GM18498 (cell line): ENCODE measurements around the gene TAPBP.
"Not testable (repeated sequence)": the region's sequence is repeated elsewhere in the genome, so short reads cannot be mapped to it uniquely, and the experiment has no call there.

Source experiments
- ATAC-seq: cut with Tn5 transposase; IDR thresholded peaks from one replicate; pipeline ENCODE4 v1.9.1; 2021; ENCODE audit warnings: mild to moderate bottlenecking, moderate library complexity; ENCODE audit not compliant: unreplicated experiment

Gene TAPBP

DNA sequence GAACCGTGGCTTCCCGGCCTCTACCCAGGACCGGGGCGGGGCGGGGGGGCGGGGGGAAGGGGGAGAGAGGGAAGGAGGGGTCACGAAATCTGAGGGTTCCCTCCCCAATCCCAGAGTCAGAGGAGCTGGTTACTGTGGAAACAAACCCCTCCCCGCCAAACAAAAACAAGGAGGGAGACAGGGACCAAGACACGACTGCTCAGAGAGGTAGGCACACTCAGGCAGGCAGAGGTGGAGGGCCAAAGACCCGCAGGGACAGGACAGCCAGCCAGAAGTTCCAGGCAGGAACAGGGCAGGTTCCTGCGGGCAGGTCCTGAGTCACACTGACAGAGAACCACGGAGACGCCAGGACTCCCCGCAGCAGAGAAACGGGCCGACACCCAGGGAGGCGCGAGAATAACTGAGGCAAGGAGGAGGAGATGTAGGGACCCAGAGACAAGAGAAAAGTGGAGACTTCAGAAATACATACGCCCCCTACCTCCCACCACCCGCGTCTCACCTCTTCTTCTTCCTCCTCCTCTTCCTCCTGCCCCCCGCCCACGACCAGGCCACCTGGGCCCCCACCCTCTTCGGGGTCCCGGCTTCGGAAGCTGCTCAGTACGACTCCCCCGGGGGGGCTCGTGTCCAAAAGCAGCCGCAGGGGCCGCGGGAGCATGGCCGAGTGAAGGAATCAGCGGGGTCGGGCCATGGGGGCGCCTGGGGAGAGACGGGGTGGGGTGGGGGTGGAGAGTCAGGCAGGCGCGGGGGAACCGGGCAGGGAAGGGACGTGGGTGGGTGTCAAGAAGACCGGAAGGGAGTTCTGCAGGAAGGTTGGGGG, 15.7 kb downstream of the TAPBP start:
- no peak for ATAC-seq

DNA sequence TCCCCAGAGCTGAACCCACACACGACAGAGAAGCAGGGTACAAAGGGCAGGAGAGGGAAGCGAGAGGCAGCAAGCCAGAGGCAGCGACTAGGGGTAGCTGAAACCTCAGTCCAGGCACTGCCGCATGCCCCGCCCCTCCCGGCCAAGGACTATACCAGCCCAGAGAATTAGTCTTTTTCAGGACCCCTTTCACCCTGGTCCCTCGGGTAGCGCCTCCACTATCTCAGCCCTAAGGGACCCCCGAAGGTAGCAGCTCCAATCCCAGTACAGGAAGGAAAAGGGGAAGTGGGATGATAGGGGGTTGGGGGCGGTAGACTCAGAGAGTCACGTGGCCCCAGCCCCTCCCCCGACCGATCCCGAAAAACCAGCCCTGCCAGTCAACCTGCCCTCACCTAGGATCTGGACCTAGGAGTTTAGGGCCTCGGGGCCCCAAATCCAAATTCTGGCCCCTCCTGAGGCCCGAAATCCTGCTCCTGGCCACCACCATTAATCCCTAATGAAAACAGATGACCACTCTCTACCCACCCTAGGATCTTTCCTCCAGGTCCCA, 16.4 kb downstream of the TAPBP start:
- ATAC-seq: no peak

DNA sequence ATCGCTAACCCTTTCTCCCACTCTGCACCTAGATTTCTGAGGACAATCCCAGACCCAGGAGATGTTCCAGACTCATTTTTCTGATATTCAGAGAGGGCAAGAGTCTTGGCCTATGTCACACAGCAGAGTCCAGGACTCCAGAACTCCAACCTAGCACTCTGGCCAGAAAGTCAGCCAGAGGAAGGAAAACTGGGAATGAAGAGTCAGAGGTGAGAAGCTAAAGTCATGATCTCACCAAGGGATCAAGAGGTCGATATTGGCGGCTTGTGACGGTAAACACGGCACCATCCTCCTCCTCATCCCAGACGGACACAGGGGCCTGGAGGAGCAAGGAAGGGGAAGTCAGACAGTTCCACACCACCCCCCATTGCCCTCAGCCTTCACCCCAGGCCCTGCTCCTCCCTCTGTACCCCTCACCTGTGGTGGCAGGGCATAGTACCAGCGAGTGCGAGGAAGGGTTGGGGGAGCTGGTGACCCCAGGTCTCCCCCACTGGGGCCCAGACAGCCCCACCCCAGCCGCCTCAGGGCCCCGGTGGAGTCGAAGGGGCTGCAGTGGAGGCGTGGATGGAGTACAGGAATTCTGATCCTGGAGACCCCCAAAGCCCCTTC, 17.0 kb downstream of the TAPBP start:
- no peak for ATAC-seq

DNA sequence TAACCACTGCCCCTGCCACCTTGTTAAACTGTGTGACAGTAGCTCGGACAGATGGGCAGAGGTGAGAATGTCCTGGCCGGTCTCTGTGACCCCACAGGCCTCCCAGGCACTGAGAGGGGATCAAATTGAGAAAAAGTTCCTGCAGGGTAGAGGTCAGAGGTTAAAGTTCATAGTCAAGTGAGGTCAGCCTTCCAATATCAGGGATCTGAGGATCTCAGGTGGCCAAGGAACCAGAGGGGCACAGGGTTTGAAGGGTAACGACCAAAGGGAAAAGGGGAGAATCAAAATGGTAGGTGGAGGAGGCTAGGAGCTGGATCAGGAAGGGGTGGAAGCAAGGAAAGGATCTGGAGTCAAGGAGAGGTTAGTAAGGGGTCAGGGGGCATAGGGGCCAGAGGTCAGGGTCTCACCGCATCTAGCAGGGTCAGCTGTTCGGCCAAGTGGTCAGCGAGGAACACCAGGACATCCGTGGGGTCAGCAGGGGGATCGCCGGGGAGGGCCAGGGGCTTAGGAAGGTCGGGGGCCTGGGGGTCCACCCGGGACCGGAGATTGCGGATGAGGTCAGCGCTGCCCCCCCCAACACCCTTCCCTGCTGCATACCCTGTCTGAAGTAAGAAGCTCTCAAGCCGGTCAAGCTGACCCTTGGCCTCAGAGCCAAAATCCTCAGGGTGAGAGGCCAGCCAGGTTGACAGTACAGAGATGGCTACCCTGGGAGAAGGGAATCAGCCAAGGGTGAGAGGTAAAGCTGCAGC, 18.1 kb downstream of the TAPBP start:
- ATAC-seq: no peak

DNA sequence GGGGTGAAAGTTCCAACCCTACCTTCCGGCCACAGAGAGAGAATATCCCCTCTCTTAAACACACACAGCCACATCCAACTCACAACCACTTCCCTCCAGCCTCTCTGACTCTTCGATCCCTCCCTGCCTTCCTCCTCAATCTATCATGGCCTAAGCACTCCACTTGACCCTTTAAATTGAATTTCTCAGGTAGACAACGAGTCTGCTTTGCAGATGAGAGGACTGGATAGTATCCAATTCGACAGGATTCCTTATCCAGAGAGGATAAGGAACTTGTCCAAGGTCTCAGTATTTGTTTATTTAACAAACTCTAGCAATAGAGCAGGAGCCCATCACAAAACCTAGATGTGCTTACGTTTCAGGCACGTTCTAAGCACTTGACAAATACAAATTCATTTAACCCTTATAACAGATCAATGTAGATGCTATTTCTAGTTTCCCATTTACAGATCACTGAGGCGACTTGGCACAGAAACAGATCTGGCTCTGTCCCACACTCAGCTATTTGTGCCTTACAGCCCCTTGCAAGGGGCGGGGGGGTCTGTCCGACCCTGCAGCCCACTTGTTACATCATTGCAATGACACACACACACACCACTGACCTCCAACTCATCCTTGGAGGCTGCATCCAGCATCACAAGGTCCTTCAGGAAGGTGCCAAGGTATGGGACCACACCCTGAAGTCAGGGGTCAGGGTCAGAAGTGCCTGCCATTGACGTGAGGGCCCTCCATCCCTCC, 19.6 kb downstream of the TAPBP start:
- no peak for ATAC-seq

DNA sequence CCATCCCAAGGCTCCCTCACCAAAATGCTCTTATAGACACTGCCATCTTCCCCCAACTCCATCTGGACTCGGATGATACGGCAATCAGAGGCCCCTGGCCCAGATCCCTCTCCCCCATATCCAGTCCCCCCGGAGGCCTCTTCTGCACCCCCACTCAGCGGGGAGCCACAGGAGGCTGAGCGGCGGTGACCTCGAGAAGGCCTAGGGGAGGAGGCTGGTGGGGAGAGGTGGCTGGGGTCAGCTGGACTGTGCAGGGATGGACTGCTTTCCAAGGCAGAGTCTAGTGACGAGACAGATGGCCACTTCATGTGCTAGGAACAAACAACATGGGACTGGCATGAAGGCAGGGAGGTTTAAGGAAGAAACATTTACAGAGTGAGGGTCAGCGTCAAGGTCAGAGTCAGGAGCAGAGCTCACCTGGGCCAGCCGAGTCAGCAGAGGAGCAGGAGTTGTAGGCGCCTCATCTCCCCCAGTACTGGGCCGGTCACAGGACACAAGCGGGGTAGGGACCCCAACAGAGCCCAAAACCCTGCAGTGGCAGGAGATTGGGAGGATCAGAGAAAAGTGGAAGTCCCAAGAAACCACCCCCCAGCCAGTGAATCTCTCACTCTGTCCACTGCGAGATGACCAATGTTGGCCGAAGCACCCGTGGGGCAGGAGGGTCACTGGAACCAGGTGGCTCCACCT, 20.7 kb downstream of the TAPBP start:
- no peak for ATAC-seq

DNA sequence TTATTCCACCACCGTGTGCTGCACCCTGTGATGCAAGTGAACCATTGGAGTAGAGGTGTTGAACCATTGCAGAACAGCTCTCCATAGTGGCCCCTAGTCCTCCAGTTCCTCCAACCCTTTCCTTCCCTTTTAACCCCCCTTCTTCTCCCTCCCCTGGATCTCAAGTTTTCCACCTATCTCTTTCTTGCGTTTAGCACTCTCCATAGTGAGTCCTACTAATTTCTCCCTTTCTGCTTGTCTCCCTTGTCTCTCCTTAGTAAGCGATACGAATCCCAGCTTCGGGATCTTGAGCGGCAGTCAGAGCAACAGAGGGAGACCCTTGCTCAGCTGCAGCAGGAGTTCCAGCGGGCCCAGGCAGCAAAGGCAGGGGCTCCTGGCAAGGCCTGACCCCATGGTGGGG, 23.4 kb downstream of the TAPBP start:
- no peak for ATAC-seq

DNA sequence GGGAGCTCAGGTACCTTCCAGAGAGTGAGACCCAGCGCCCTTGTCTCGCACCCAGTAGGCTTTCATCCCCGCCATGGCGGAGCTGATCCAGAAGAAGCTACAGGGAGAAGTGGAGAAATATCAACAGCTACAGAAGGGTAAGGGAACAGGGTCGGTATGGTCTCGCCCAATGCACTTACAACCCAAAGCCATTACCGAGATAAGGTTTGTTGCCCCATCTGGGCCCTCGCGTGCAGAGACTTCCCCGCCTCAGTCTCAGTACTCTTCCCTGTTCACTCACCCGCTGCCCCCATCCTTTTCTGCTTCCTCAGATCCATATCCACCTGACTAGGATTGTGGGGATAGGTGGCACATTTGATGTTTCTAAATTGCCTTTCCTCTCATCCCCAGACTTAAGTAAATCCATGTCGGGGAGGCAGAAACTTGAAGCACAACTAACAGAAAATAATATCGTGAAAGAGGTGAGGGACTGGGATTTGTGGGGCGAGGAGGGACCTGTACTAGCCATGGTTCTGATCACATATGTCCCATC, 24.0 kb downstream of the TAPBP start:
- ATAC-seq: no peak

DNA sequence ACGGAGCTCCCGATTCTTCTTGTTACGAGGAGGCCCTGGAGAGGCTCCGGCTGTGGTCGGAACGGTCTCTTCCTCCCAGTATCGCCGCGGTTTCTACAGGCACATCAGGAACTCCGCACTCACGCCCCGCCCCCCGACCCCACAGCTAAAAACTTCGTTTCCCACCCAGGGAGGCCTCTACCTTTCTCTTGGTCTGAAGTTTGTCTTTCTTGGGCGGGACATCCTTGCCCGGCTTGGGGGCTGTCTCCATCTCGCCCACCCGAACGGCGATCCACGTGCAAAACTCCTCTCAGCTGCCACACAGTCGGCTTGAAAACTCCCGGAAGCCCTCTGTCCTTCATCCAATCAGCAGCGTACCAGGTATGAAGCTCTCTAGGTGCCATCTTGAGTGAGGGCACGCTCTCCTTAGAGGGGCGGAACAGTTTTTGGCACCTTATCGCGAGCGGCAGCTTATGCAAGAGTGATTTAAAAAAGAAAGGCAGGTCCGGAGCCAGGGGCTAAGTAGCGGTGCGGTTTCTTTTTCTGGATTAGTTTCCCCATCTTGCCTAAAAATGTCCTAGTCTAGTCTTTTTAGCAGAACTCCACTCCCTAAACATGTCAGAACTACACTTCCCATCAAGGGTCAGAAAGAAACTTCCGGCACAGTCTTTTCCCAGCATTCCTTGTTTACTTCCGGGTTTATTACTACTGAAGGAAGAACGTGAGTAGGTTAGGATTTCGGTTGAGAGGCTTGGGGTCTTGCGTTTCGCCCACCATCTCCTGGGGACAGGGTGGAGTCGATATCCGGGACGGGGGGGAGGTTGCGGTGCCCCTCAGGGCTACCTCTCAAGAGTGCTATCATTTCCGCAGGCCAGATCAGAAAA, 24.7 kb downstream of the TAPBP start, which contains the start of the genes PFDN6 and WDR46:
PFDN6 (plus strand) TSS at position 681 of the 863 bp plus-strand sequence. CDS start 256 bp downstream, outside the sequence.
WDR46 (minus strand) TSS at position 319 of the 863 bp plus-strand sequence; CDS start at position 250, 69 bp downstream.
- peak; percentile 91 for ATAC-seq

DNA sequence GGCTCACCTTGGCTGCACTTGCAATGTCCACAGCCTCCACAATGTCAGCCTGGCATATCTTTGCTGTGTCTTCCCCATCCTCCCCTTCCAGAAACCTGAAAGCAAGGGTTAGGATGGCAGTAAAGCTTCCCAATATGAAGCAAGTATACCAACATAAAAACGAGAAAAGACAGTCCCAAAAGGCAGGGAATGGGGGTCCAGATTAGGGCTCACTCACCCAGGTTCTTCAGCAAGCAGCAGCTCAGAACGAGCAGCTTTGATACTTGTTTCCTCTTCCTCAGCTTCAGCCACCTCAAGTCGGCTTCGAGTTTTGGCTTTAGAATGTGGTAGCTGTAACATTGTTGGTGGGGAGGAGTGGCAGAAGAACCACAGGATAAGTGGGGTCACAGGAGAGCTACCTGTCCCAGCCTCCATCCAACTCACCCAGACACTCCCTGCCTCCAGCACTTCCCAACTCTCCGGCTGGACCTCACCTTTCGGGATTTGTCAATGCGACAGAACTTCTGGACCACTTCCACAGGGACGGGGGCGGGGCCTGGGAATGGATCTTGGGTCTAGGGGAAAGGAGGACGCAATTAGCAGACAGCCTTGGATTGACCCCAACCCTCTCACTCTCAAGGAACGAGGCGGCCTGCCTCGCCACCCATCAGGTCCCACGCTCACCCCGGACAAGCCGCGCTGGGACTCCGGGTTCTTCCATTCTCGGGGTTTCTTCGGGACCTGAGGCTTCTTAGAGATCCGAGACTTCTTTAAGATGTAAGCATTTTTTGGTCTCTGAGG, 25.5 kb downstream of the TAPBP start:
- no peak for ATAC-seq

DNA sequence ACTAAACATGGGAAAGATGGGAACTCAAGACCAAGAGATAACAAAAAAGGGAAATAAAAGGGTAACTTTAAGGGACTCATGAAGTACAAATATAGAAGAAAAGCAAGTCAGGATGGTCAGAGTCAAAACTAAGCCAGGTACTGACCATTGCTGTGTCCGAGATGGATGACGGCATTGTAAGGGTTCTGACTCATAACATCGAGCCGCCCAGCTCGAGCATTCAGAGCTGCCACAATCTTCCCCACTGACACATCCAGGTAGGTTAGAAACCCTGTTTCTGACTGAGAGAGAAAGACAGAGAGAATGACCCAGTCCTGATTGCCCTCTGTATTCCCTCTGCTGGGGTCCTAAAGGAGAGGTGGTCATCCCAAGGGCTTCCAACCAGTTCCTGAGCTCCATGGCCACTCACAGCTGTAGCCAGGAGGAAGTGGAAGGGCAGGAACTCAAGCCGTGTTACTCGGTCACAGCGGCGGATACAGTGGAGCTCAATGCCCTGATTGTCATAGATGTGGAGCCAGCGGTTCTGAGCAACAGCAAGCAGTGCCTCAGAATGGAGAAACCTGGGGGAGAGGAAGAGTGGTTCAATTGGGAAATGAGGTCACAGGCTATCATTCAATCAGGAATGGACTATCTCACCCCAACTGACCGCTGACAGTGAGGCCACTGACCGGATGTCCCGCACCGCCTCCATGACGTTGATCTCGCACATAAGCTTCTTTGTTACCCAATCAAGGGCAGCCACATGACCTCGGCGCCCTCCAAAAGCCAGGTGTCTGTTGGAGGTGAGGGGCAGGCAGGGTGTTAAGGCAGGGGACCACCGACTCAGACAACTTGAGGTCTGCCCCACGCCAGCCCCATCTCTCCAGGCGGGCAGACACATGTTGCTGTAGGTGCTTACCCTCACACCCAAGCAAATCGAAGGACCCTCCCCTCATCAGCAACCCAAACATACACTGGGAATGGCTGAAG, 26.6 kb downstream of the TAPBP start:
- ATAC-seq: no peak

DNA sequence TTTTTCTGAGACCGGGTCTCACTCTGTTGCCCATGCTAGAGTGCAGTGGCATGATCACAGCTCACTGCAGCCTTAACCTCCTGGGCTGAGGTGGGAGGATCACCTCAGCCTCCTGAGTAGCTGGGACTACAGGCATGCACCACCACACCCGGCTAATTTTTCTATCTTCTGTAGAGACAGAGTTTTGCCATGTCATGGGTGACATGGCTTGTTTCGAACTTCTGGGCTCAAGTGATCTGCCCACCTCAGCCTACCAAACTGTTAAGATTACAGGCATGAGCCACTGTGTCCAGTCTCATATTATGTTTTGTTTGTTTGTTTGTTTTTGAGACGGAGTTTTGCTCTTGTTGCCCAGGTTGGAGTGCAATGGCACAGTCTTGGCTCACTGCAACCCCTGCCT, 28.7 kb downstream of the TAPBP start:
- ATAC-seq: not testable (repeated sequence)

DNA sequence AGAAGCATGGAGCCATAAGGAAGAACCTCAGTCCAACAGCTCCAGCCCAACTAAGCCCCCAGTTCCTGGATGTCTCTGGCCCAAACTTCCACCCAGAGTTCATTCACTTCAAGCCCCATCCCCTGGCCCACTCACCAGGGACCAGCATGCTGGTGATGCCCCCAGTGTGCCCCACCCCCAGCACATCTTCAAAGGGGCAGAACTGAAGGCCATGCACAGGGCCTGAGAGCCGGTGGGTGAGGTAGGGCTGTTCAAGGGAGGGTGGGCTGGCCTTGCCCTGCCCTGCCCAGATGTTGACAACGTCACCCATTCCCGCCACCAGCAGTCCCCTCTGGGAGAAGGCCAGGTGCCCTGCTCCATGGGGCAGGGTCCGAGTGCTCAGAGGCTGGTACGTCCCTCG, 33.3 kb downstream of the TAPBP start:
- no peak for ATAC-seq

DNA sequence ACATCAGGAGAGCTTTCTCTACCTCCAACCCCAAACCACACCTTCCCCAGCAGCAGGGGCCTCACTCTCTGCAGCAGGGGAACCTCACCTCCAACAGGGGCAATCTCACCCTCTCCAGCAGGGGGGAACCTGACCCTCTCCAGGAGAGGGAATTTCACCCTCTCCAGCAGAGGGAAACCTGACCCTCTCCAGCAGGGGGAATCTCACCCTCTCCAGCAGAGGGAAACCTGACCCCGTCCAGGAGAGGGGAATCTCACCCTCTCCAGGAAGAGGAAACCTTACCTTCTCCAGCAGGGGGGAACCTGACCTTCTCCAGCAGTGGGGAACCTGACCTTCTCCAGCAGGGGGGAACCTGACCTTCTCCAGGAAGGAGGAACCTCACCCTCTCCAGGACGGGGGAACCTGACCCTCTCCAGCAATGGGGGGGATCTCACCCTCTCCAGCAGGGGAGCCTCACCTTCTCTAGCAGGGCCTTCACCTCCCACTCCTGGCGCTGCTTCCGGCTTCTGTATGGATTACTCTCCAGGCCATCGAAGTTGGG, 33.8 kb downstream of the TAPBP start:
- no peak for ATAC-seq

DNA sequence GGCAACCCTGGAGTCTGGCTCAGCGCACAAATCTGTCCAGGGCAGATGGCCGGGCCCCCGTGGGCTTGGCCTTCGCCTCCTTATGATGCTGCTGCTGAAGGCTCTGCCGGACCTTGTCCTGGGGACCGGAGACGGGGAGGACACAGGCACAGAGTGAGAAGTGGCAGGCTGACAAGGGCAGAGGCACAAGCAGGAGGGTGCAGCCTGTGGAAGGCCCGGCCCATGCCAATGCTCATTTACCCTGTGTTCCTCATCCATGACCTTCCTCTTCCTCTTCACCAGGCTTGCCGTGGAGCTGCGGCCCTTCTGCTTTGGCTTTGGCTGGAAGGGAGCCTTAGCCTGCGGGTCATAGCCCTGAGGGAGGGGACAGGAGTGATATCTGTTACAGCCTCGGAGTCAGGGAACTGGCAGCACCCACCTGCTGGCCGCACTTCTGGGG, 34.6 kb downstream of the TAPBP start:
- no peak for ATAC-seq

DNA sequence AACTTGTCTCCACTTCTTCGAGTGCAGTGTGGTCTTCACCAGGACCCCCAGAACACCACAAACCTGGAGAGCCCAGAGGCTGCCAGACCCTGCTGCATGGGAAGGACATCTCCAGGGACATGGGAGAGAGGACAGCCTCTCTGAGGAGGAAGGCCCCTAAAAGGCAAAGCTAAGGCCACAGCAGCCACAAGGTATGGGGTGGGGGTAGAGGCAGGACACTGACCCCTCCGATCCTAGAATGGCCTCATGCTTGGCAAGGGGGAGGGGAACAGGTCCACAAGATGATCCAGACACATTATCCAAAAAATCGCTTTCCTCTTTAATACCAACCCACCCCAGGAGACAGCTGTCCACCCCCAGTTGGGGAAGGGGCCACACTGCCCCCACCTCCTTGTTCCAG, 35.1 kb downstream of the TAPBP start:
- ATAC-seq: no peak

DNA sequence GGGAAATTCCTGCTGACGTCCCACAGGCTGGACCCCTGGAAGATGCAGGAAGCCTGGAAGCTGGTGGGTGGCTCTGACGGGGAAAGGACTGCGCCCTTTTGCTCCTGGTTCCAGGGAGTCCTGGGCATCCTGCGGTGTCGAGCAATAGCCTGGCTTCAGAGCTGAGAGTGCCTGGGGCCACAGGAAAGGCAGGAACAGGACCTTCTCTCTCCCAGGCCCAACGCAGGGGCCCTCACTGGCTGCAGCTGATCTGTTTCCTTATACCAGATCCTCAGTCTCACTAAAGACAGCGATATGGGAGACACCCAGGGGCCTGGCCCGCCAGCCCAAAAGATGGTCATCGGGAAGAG, 35.5 kb downstream of the TAPBP start:
- ATAC-seq: no peak
